Activated CD8-positive, alpha-beta memory T cell treated with anti-CD3 and anti-CD28 coated beads for 1 hour (primary cell): ENCODE data around the gene TTC38.

Source experiments
- DNase-seq, 2 donors: peaks; one replicate each; pipeline ENCODE4 v3.0.0-alpha.2; 2020; ENCODE audit warnings: low read depth in 1 of 2; ENCODE audit errors: extremely low read depth in 1 of 2

Gene TTC38

DNA sequence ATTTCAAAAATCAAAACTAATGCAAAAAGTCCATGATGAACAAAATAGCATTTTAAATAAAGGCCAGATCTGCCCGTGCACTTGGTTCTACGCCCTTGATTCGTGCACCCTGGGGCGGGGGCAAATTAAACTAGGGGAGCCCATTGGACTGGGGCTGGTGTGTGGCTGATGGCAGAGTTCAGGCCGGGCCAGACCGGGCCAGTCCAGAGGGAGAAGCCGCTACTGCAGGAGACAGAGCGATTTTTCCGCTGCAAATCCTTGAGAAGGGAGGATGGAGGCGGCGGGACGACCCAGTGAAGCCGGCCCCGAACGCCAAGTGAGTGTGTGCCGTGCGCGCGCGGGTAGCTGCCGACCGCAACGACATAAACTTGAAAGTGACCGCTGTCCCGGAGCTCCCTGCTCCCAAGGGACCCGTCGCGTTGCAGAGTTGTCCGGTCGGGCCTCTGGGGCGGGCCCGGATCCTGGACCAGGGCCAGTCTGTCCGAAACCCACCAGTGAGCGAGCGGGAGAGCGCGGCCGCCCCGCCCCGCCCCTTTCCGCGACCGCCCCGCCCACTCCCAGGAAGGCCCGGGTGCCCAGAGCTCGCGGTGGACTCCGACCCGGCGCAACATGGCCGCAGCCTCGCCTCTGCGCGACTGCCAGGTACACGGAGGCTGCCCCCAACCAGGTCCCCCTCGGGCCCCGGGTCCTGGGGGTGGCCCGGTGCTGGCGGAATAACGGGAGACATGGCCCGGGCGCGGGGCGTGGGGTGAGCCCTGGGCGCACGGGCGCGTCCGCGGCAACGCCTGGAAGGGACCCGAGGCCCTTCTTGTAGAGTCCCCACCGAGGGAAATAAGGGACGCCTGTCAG lies at the start of gene TTC38:
TTC38 (plus strand) TSS at position 578 of the 849 bp plus-strand sequence; CDS start at position 610, 32 bp downstream.
- DNase-seq, result peak in 1 of 2 donors; percentile 27

DNA sequence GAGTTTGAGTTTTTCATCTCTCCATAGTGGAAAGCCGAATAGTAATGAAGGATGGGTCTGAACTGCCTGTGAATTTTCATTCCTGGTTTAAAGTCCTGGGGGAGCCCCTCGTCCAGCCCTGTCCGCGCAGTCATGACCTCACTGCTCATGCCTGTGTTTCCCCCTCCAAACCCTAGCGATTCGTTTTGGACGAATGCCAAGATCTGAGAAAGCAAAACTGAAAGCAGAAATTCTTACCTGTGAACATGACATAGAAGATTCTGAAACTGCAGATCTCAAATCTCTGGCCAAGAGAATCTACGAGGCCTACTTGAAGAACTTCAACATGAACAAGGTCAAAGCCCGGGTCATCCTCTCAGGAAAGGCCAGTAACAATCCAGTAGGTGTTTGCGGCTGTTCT lies 48.2 kb upstream of the TTC38 start:
- DNase-seq, result no peak

DNA sequence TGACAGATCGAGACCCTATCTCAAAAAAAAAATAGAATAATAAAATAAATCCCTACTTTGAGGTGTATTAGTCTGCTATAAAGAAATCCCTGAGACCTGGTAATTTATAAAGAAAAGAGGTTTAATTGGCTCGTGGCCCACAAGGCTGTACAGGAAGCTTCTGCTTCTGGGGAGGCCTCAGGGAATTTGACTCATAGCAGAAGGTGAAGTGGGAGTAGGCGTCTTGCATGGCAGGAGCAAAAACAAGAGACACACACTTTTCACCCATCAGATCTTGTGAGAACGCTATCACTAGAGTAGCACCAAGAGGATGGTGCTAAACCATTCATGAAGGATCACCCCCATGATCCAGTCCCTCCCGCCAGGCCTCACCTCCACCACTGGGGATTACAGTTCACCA lies 46.9 kb upstream of the TTC38 start:
- no peak for DNase-seq

DNA sequence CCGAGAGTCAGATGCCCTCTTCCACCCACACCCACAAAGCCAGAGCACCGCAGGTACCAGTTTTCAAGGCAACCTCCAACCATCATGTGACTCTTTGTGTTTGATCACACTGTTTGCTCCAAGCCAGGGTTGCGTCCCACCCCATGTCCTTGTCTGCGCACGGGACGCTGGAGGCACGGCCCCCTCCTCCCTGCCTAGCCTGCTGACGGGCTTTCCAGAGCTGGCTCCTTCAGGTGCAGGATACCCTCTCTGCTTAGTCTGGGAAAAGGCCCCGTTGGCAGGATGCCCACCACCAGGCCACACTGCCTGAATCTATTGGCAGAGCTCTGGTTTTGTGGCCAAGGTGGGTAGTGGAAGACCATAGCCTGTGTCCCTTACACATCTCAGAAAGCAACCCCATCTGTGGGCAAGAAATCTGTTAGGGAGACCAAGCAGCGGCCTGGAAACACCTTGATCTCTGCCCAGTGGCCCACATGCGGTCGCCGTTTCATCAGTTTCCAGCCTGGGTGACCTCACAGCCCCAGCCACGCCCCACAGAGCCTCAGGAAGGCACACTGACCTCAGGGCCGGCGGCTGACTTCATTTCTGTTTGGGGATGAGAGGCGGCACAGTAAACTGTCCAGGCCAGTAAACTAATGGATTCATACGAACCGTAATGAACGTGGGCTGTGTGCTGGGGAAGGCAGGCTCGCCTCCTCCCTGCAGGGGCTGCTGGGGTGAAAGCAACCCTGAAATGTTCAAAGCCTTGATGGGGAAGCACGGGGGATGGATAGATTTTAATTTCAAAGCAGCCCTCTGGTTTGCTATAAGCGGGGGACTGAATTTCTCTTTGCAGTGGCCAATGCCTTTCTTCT lies 43.5 kb upstream of the TTC38 start:
- no peak for DNase-seq

DNA sequence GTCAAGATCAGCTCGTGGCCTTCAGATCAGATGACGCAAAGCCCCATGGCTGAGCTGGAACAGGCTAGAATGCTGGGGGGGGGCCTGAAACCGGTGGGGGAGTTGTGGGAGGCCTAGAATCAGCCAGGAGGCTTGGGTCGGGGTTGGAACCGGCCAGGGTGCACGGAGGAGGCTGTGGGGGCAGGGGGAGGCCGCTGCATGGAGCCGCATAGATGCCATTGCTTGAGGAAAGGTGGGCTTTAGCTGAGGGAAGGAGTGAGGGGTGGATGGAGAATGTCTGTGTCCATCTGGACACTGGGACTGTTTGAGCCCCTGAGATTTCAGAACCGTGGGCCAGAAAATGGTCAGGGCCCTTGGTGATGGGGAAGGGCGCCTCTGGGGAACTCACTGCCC lies 42.9 kb upstream of the TTC38 start:
- DNase-seq, result no peak

DNA sequence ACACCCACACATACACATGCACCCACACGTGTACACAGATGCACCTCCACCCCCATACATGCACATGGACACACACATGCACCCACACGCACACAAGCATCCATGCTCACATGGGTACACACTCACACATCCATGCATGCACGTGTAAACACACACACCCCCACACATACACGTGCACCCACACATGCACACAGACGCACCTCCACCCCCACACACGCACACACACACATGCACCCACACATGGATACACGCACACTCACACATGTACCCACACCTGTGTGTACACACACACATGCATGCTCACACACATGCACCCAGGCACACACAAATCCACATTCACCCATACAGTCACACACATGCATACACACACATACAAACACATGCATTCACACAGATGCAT lies 42.2 kb upstream of the TTC38 start:
- no peak for DNase-seq

DNA sequence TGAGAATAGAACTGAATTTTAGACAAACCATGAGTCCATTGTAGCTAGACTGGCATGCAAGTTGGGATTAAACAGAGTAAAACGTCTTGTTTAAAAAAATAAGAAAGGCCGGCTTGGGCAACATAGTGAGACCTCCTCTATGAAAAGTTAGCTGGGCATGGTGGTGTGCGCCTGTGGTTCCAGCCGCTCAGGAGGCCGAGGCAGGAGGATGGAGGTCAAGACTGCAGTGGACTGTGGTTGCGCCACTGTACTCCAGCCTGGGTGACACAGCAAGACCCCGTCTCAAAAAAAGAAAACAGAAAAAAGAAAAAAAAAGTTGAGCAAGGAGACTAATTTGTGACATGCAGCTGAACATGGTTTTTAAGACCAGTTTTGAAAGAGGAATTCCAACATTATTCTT lies 41.2 kb upstream of the TTC38 start:
- no peak for DNase-seq

DNA sequence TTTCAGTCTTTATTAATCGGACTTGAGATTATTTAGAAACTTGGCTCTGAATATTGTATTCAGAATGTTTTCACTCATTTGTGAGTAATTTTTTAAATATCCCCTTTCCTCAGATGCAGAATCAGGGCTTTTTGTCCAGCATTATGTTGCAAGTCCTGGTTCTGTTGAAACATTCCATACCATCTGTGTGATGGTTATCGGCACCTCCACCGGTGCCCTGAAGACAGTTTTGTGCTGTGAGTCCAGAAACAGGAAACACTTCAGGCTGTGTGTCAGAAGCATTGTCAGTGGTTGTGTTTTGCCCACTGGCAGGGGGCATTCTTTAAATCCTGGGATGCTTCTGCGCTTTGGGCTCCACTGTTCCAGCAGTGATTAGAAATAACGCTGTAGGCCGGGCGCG lies 38.1 kb upstream of the TTC38 start:
- DNase-seq, result no peak

DNA sequence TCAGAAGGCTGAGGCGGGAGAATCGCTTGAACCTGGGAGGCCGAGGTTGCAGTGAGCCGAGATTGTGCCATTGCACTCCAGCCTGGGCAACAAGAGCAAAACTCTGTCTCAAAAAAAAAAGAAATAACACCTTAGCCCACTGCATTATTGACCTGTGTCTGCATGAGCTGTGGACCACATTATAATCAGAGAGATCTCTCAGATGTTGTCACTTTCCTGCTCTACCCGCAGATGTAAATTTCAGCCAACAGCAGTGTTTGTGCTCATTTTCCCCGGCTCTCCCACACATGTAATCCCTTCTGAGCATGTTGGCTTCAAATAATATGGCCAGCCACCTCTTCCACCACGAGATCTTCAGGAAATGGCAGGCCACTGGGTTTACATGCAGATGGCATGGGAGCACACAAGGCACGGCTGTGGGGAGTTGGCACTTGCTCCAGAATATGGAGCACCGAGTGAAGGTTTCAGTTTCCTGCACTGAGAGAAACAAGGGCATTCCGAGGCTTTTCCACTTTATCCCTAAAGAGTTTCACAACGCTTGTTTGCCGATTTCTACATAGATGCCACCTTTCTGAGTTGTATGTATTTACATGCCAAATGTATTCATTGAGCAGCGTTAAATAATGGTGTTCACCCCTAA lies 37.4 kb upstream of the TTC38 start:
- DNase-seq, result no peak

DNA sequence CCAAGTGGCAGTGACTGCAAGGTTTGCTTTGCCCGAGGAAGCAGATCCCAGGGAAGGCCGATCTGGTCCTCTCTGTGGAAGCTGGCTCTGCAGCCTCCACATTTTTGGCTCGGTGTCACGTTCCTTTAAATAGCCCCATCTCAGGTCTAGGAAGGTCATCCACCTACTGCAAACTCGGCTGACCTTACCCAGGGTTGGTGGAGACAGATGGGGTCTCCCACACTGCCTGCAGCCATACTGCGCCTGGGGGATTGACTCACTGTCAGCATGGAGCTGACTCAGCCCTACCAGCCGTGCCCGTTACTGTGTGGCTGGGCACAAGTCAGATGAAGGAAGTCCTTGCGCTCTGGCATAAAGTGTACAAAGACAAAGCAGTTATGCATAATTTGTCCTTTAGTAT lies 34.6 kb upstream of the TTC38 start:
- no peak for DNase-seq

DNA sequence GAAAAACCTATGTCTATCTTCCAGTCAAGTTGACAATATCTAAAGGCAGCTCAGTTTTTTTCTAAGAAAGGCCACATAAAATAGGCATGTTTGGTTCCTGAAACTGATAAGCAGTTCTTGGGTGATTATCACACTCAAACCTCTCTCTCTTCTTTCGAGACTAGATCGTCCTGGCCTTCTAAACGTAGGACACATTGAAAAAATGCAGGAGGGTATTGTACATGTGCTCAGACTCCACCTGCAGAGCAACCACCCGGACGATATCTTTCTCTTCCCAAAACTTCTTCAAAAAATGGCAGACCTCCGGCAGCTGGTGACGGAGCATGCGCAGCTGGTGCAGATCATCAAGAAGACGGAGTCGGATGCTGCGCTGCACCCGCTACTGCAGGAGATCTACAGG lies 32.8 kb upstream of the TTC38 start:
- no peak for DNase-seq

DNA sequence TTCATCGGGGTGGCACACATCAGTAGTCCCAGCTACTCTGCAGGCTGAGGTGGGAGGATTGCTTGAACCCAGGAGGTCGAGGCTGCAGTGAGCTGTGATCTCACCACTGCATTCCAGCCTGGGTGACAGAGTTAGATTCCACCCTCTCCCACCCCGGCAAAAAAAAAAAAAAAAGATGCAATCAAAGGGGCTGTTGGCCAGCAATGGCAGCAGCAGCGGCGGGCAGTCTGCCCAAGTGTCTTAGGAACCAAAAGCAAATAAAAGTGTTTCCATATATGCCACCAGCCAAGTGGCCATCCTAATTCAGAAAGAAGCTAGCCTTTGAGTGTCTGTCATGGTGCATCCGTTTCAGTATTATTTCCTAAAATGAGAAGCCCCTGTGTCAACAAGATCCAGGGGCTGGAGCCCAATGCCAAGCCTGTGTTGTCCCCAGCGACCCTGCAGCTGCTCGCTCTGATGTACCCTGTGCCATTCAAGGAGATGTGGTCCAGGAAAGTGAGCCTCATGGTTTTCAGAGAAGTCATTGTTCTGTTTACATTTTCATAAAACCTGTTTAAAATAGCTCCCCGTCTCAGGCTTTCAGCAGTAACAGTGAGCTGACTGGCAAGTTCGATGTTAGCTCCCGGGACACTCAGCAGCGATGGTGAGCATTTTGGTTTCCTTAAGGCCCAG lies 30.2 kb upstream of the TTC38 start:
- no peak for DNase-seq

DNA sequence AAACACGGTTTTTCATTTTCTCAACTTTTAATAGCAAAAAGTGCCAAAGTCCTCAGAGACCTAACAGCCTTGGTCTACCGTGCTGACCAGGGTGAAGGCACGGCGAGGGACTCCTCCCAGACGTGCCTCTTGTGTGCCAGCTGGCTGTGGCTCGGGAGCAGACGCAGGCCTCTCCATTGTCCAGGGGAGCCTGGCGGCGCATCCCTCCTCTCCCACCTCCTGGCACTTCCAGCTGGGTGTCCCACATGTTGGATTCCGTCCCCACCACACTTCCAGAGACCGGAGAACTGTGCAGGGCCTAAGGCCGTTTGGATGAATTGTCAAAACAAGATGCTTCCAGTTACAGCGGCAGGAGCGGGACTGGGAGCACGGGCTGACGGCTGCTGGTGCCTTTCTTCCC lies 29.3 kb upstream of the TTC38 start:
- DNase-seq, result no peak

DNA sequence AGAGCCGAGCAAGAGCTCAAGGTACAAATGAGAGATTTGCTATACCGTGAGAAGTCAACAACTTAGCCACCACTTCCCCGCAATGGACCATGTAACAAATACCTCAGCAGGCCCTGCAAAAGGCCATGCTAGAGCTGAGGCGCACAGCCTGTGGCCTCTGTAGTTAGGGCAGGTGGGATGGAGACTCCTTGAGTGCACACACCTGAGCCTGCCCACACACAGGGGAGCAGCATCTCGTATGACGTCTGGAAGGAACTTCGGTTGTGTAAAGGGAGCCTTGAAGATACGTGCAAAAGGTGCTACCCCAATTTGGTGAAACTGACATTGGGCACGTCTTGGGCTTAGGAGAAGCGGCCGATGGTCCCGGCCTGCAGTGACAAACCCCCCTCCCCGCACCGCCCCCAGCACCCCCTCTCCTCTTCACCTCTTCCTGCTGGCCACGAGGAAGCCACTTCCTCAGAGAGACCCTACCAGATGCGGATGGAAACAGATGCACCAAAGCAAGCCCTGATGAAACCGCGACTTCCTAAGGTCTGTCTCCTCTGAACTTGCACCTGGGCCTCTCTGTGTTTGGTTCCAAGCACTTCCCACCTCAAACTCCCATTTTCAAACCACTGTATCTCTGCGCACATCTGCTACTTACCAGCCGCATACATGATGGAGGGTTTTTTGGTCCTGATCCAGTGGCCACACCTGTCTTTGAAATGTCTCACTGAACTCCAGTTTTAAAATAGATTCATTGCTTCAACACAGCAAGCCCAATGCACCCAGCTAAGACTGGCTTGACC lies 28.4 kb upstream of the TTC38 start:
- DNase-seq, result no peak

DNA sequence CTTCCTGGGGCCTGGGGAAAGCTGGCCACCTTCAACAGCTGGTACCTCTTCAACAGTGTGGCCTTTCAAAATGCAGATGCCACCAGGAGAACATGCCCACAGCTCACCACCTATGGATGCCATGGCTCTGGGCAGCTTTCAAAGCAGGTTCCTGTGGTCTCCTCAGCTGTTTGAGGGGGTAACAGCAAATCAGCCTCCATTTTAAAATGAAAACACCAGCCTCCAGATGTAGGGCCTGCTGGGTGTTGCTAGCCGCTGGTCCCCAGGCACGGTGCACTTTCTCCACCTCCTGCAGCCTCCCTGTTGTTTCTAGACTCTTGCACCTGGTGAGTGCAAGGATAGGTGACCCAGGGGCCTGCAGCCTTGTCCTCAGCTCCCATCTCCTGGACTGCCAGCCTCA lies 27.7 kb upstream of the TTC38 start:
- DNase-seq, result no peak

DNA sequence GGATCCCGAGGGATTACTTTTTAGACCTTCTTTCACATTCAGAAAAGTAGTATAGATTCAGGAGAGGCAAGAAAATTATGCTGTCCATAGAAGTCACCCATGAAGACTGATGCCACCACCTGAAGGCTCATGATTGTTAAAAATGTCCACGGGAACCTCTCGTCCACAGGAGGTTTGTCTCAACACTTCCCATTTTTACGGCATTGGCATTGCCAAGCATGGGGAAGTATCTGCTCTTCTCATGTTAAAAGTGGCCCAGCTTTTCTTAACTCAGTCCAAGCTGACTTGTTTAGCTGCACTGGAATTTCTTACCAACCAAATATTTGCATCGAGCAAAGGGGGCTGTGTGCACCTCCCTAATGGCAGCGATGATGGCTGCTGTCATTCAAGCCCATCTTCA lies 27.3 kb upstream of the TTC38 start:
- no peak for DNase-seq

DNA sequence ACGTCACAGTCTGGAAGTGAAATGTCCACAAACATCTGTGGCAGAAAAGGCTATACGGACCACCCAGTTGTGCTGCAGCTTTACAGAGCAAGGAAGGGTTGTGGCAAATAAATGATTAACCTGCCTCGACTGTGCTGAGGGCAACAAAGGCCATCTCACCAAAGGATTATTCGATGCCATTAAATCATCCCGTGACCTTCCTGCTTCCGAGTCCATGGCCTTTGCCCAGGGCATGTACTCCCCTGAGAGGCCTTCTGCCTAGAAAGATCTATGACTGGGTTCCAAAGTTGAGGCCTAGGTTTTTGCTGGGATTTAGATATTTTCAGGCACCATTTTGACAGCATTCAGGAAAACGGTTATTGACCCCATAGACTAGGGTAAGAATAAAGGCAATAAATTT lies 26.9 kb upstream of the TTC38 start:
- DNase-seq, result no peak

DNA sequence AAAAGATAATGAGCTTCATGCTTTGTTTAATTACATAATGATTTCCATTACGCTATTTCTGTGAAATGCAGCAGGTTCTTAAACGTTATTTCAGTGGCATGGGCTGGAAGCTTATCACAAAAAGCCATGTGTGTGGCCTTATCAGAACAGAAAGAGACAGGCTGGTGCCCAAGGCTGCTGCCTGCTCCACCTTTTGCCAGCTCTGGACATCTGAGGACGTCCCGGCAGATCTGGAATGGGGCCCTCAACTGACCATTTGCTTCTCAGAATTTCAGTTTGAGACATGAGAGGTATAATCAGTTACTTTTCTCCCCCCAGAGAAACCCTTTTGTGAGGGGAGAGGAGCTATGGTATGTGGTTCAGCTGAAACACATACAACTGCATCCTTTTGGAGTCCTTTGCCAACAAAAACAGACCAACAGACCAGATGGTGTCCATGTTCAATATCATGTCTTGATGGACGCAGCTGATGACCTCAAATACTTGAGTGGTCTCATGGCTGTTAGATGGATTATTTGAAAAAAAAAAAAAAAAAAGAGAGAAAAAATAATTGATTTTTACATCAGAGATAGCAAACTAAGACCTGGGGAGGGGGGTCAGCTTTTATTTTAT lies 26.3 kb upstream of the TTC38 start:
- no peak for DNase-seq

DNA sequence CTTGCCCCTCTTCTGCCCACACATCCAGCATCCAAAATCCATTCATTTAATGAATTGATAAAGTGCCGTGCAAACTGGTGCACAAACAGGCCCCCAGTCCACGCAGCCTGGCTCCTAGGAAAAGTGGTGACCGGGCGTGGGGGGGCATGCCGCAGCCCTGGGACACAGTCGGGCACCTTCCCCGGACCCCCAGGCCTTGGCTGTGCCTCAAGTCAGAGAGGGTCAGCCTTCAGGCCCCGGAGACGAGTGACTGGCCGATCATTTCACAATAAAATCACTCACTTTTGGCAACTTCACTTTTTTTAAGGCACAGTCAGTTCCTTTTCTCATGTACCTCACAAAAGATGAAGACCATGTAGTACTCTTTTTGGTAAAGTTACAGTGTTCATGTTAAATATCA lies 25.7 kb upstream of the TTC38 start:
- no peak for DNase-seq

DNA sequence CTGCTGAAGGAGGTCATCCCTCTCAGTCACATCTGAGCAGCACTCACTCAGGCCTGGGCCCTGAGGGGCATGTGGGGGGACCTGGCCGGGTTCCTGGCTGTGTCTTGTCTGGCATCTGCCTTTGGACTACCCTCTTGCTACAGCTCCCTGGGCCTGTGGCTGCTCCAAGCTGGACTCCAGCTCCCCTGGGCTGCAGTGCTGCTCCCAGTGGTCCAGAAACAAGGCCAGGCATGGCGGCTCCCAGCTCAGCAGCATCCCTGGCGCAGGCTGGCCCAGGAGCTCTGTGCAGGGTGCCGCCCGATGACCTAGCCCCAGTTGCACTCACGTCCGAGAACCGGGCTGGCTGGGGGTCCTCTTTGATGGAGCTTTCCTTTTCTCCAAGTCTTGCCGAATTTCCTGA lies 23.0 kb upstream of the TTC38 start:
- no peak for DNase-seq
